PC-9 (cell line): ENCODE measurements around the gene PPBP. TPM values are rescaled to one million over a fixed set of nuclear protein-coding genes. Genes with fewer than 3 reads are reported as not detected.

Experiments
- Bru-seq: library from RNA; stranded (reverse); fragments of 400-500 nt; gene quantifications from one replicate; lab custom pipeline; 2021; lab: Mats Ljungman, UMichigan
- BruChase-seq, 2 experiments: library from RNA; stranded (reverse); fragments of 400-500 nt; gene quantifications; one replicate each; lab custom pipeline; 2021; lab: Mats Ljungman, UMichigan
- BruUV-seq: library from RNA; stranded (reverse); fragments of 400-500 nt; replicated peaks from 2 replicates; lab custom pipeline; 2021; lab: Mats Ljungman, UMichigan
- CTCF ChIA-PET: fragments of 300-600 bp; sonication (Branson Sonifier 250); formaldehyde crosslinking; loops from one replicate; lab custom pipeline; 2022; ENCODE audit warnings: antibody characterized with exemption; lab: Charles Lee
- POLR2A ChIA-PET: fragments of 300-600 bp; sonication (Branson Sonifier 250); formaldehyde crosslinking; loops from one replicate; lab custom pipeline; 2022; ENCODE audit warnings: antibody characterized with exemption; ENCODE audit not compliant: unreplicated experiment; lab: Charles Lee
- DNase-seq, 2 experiments: peaks; one replicate each; pipeline versions ENCODE4 v3.0.0 to v3.0.0-alpha.2; 2015 to 2022; ENCODE audit warnings: mixed read lengths in 1 of 2
- H2AFZ ChIP-seq: fragments of 200-600 bp; sonication (generic); 2 replicates; pipeline ENCODE4 v1.8.1; 2017; ENCODE audit warnings: antibody characterized with exemption
- H3F3A ChIP-seq: fragments of 200-600 bp; sonication (generic); 2 replicates; pipeline ENCODE4 v1.8.1; 2017; ENCODE audit warnings: antibody characterized with exemption, mild to moderate bottlenecking, low read depth; ENCODE audit not compliant: insufficient read depth
- H3K27ac ChIP-seq: fragments of 200-600 bp; sonication (generic); 2 replicates; pipeline ENCODE4 v1.6.1; 2016; ENCODE audit warnings: mixed run types
- H3K27me3 ChIP-seq: fragments of 200-600 bp; sonication (generic); 2 replicates; pipeline ENCODE4 v1.6.1; 2016; ENCODE audit warnings: low read depth, mixed run types; ENCODE audit not compliant: insufficient read depth
- H3K36me3 ChIP-seq: fragments of 200-600 bp; sonication (generic); 2 replicates; pipeline ENCODE4 v1.6.1; 2016; ENCODE audit warnings: low read depth, mixed run types
- H3K4me1 ChIP-seq: fragments of 200-600 bp; sonication (generic); replicated peaks from 2 replicates; pipeline ENCODE4 v1.6.1; 2016; ENCODE audit warnings: mixed run types; ENCODE audit not compliant: insufficient read depth
- H3K4me2 ChIP-seq: fragments of 200-600 bp; sonication (generic); 2 replicates; pipeline ENCODE4 v1.6.1; 2017; ENCODE audit warnings: mixed run types
- H3K4me3 ChIP-seq: fragments of 200-600 bp; sonication (generic); 2 replicates; pipeline ENCODE4 v1.6.1; 2016; ENCODE audit warnings: mixed run types
- H3K79me2 ChIP-seq: fragments of 200-600 bp; sonication (generic); 2 replicates; pipeline ENCODE4 v1.6.1; 2017; ENCODE audit warnings: low read depth, mixed run types
- H3K9me2 ChIP-seq: fragments of 200-600 bp; sonication (generic); 2 replicates; pipeline ENCODE4 v1.8.1; 2017; ENCODE audit warnings: mild to moderate bottlenecking; ENCODE audit not compliant: insufficient read depth
- H3K9me3 ChIP-seq: fragments of 200-600 bp; sonication (generic); 2 replicates; pipeline ENCODE4 v1.8.1; 2016; ENCODE audit warnings: low read depth; ENCODE audit not compliant: insufficient read depth
- H4K20me1 ChIP-seq: fragments of 200-600 bp; sonication (generic); 2 replicates; pipeline ENCODE4 v1.8.1; 2017; ENCODE audit not compliant: insufficient read depth
- CTCF ChIP-seq: fragments of 200-600 bp; sonication (generic); conservative IDR thresholded peaks from 2 replicates; pipeline ENCODE4 v1.6.1; 2017; ENCODE audit warnings: mixed run types, antibody characterized with exemption, mild to moderate bottlenecking, moderate library complexity
- EZH2 ChIP-seq: fragments of 200-600 bp; sonication (generic); IDR thresholded peaks from 2 replicates; pipeline ENCODE4 v1.8.0; 2017; ENCODE audit warnings: antibody characterized with exemption, low read depth
- intact Hi-C: fragments of 100-400 bp; cut with micrococcal nuclease; formaldehyde crosslinking; loops from one replicate; pipeline ENCODE4 v1.10.0; 2022; ENCODE audit not compliant: unreplicated experiment
- long read RNA-seq: library from polyadenylated mRNA; stranded (forward); transcript quantifications from one replicate; pipeline ENCODE4 v2.0.0, GENCODE V29; 2022
- total RNA-seq: library from RNA; stranded (reverse); gene quantifications from 2 replicates; pipeline ENCODE4 v1.2.3, GENCODE V29; 2021

Gene PPBP, protein sequence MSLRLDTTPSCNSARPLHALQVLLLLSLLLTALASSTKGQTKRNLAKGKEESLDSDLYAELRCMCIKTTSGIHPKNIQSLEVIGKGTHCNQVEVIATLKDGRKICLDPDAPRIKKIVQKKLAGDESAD
- total RNA-seq (not detected in 2 replicates), Bru-seq, nascent RNA (not detected), BruChase-seq, experiment 1, labeled RNA remaining after a 2-hour chase (not detected), BruChase-seq, experiment 2, labeled RNA remaining after a 6-hour chase (not detected)
- long read RNA-seq = 0 reads

GRCh38 chr4:73988061-73988460 lies at the start of gene PPBP:
PPBP (minus strand) TSS chr4:73988190; CDS start chr4:73988103, 87 bp downstream.
- Histone ChIP-seq H3K9me3 (no peaks in the 10 kb centered on the region), H4K20me1 (no peaks in the 10 kb centered on the region), H2AFZ (no peak within 1 kb of the TSS), H3K27me3 (no peaks in the 10 kb centered on the region), H3K4me1 (no peaks in the 10 kb centered on the region), H3F3A (no peaks in the 10 kb centered on the region), H3K27ac (no peak within 1 kb of the TSS), H3K9me2 (no peaks in the 10 kb centered on the region), H3K36me3 (no peaks in the 10 kb centered on the region), H3K4me2 (no peak within 1 kb of the TSS), H3K4me3 (no peak within 1 kb of the TSS), H3K79me2 (no peaks in the 10 kb centered on the region)
- CTCF ChIA-PET = no interaction called here
- DNase-seq = peak in 1 of 2 experiments; percentile 35
- no peak for TF ChIP-seq EZH2
- TF ChIP-seq CTCF = no peak
- POLR2A ChIA-PET = no interaction called here
- intact Hi-C loops = no loop called here
- no TSS peak for BruUV-seq

DNA sequence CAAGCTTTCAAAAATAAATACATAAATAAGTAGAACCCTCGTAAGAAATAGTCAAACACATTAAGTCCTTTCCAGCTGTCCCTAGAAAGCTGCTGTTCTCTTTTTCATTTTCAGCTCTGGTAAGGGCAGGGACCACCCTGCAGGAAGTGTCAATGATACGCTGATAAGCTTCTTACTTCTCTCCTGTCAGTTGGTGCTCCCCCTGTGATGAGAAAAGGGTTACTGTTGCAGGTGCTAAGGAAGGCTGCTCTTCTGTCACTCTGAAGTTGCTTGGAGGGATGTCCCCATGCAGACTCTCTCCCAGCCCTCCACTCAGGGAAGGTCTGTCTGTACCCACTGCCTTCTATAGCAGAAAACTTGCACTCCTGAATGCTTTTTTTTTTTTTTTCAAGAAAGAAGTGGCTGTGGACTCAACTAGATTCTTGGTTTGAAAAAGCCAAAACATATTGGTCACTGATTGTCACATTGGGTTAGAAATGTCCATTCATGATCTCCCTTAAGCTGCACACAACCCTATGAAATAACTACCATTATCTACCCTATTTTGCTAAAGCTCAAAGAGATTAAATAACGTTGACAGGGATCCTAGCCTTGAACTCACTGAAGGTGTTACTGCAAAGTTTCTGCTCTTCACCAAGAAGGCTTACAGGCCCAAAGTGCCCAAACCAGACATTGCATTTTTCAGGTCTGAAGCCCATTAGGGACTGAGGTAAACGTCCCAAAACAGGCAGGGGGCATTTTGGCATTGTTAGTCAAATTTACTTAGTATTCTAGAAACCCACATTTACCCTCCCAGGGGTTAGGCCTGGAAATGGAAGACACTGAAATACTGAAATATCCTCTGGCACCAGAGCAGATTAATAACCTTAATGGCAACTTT lies 49.3 kb upstream of the PPBP start:
- Histone ChIP-seq H3K9me2 (no peaks in the 10 kb centered on the region), H3K36me3 (no peaks in the 10 kb centered on the region), H3F3A (no peaks in the 10 kb centered on the region), H3K9me3 (no peaks in the 10 kb centered on the region), H3K4me2 (peak overlapping the region; percentile 89), H3K27me3 (no peaks in the 10 kb centered on the region), H2AFZ (no peak overlapping the region), H3K27ac (no peak overlapping the region), H3K4me3 (peak overlapping the region; percentile 79), H3K4me1 (peaks cover 6% of the 10 kb centered on the region; the same call in 1 of the 2 replicates), H3K79me2 (no peaks in the 10 kb centered on the region), H4K20me1 (no peaks in the 10 kb centered on the region)
- BruUV-seq = no TSS peak
- DNase-seq = no peak
- TF ChIP-seq EZH2 (no peak), CTCF (no peak)
- CTCF ChIA-PET = interaction anchor here (0.6 kb wide), 1 partner anchor 258 kb away, joined by 3 read pairs; no protein-coding TSS in a partner anchor
- intact Hi-C loops = loop anchor here (5.0 to 10.0 kb wide), 2 partner anchors 115 to 373 kb away; no protein-coding TSS in a partner anchor
- POLR2A ChIA-PET = no interaction called here

- no peaks in the 10 kb centered on the region for H4K20me1 ChIP-seq
- H3K9me2 ChIP-seq = no peaks in the 10 kb centered on the region
- H2AFZ ChIP-seq = no peak overlapping the region
- ChIA-PET CTCF (no interaction called here), POLR2A (no interaction called here)
- H3K27ac ChIP-seq = no peak overlapping the region
- H3K4me3 ChIP-seq = no peak overlapping the region
- no peaks in the 10 kb centered on the region for H3K9me3 ChIP-seq
- DNase-seq = no peak
- H3K79me2 ChIP-seq = no peaks in the 10 kb centered on the region
- H3K27me3 ChIP-seq = no peaks in the 10 kb centered on the region
- no peak overlapping the region for H3K4me2 ChIP-seq
- intact Hi-C loops = loop anchor here (10.0 kb wide), 1 partner anchor 369 kb away; no protein-coding TSS in a partner anchor
- H3K36me3 ChIP-seq = no peaks in the 10 kb centered on the region
- H3K4me1 ChIP-seq = peaks cover 6% of the 10 kb centered on the region; the same call in 1 of the 2 replicates
- TF ChIP-seq EZH2 = no peak
- no peak for TF ChIP-seq CTCF
- no TSS peak for BruUV-seq
- H3F3A ChIP-seq = no peaks in the 10 kb centered on the region
These were observed 45.7 kb upstream of the PPBP start for GRCh38 chr4:74033739-74034138.
